OCI-LY3 (cell line): ENCODE results near the gene ATXN7.

Experiments used
- EZH2phosphoT487 ChIP-seq: fragments of 200-600 bp; shearing (Covaris generic); IDR thresholded peaks from 2 replicates; pipeline ENCODE4 v1.6.1; 2018; ENCODE audit warnings: antibody characterized with exemption, mixed run types, low read depth
- TF ChIP-seq, protein P1 (sequence below): fragments of 200-600, 300-600 bp; sonication (generic); IDR thresholded peaks from 2 replicates; pipeline ENCODE4 v1.5.1; 2014; ENCODE audit warnings: antibody characterized with exemption, low read length, low read depth

DNA sequence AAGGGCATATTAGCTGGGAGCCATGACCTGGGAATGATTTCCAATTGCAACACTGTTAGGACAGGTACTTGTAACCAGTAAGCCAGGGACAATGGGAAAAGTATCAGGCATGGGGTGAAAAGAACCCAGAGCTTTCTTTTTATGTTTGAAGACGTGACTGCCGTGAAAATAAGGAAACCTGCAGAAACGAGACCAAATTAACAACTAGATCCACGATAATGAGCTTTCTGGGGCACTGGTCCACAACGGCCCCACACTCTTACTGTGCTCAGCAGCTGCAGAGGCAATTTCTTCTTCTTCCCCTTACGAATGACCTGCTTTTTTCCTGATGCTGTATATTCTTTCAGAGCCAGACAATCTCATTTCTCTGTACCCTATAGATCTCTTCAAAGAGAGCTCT, 33.1 kb upstream of the ATXN7 start:
- TF ChIP-seq, protein P1, sequence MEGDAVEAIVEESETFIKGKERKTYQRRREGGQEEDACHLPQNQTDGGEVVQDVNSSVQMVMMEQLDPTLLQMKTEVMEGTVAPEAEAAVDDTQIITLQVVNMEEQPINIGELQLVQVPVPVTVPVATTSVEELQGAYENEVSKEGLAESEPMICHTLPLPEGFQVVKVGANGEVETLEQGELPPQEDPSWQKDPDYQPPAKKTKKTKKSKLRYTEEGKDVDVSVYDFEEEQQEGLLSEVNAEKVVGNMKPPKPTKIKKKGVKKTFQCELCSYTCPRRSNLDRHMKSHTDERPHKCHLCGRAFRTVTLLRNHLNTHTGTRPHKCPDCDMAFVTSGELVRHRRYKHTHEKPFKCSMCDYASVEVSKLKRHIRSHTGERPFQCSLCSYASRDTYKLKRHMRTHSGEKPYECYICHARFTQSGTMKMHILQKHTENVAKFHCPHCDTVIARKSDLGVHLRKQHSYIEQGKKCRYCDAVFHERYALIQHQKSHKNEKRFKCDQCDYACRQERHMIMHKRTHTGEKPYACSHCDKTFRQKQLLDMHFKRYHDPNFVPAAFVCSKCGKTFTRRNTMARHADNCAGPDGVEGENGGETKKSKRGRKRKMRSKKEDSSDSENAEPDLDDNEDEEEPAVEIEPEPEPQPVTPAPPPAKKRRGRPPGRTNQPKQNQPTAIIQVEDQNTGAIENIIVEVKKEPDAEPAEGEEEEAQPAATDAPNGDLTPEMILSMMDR, result no peak
- TF ChIP-seq EZH2phosphoT487, result no peak
